GM19240 (cell line): Measurements from ENCODE around the gene LRRC8E.
"Not testable (repeated sequence)": the region's sequence is repeated elsewhere in the genome, so short reads cannot be mapped to it uniquely, and the experiment has no call there.

Experiments
- DNase-seq: peaks from one replicate; pipeline ENCODE4 v3.0.0; 2011; ENCODE audit warnings: low spot score; ENCODE audit not compliant: insufficient read length

LRRC8E gene

DNA sequence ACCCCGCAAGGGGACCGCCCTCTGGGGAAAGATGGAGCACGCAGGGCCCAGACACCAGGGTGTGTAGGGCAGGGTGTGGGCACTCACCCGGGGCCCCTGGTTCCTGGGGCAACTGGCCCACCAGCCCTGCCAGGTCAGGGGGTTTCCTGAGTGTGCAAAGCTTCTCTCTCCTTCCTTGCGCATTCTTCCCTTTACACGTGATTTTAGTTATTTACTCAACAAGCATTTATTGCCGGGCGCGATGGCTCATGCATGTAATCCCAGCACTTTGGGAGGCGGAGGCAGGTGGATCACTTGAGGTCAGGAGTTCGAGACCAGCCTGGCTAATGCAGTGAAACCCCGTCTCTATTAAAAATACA is 34.6 kb upstream of the LRRC8E start:
- no peak for DNase-seq

DNA sequence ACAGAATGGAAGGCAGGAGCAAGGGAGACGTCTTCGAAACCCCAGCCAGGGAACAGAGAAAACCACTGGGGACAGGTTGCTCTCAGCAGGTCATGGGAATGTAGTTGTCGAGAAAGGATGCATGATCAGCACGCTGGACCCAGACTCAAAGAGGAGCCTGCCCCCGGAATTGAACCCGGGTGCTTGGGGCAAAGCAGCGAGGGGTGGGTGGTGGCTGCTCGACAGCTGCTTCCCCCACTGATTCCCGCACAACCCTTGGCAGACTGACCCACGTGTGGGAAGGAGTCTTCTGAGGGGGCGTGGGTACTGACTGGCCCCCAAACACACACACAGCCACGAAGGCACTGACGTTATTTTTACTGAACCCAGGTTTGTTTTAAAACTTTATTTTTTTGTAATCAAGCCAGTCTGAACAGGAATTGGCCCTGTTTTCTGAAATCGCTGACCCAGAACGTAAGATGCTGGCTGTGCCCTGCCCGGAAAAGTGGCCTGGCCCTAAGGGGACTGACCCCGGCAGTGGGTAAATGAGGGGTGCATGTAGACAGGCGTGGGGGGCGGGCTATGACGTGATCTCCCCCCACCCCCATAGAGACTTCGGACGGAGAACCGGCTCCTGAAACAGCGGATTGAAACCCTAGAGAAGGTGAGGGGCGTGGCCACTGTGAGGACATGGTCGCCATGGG is 32.7 kb upstream of the LRRC8E start:
- no peak for DNase-seq

DNA sequence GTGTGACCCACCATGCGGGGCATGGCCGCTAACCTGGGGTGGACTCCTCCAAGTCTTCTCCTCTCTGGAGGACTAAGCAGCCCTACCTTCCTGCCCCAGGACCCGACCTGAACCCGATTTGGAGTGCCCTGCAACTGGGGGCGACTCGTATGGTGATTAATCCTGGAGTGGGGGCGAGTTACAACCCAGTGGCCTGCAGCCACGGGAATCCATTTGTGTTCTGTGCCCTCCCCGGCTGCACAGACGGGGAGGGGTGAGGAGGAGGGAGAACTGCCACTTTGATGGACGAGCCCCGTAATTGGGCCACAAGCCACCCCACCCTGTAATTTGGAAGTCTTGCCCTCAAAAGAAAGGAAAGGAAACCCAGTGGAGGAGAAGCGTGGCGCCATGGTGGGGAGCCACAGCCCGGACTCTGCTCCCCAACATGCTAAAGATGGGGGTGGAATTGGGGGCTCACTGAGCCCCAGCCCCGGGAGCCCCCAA is 32.2 kb upstream of the LRRC8E start:
- DNase-seq = no peak

DNA sequence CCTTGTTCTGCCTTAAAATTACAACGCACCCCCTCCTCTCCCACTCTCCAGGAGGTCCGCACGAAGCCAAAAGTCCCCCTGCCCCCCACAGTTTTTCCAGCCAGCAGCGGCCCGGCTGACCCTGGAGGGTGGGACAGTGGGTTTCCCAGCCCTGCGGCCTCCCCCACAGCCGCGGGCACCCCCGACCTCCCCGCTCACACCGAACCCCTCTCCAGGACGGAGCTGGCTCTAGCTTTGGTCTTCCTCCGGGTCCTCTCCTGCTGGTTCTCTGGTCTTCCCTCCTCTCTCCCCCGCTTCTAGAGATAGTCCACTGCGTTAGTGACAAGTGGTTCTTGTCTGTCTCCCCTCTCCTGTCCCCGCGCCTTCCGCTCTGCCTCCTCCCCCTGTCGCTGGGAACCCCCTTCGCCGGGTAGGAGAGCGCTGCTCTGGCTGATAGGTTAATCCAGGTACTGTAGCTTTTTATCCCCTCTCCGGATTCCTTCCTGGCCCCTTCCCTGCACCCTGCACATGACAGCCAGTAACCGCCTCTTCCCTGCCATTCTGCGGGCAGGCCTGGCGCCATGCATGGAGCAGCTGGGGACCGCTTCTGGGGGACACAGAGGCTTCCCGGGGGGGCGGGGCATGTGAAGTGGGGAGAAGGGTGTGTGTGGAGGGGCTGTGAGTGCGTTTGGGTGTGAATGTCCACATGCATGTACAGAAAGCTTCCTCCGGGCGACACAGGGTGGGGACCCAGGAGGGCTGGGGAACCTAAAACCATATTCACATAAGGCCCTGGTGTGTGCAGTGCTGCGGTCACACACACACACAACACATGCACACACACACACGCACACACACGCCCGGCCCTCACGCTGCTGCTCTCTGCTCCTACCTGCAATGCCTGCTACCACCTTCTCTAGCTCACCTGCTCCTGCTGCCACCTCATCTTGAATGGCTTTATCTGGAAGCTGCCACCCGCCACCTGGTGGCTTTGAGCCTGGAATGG is 31.3 kb upstream of the LRRC8E start:
- no peak for DNase-seq

DNA sequence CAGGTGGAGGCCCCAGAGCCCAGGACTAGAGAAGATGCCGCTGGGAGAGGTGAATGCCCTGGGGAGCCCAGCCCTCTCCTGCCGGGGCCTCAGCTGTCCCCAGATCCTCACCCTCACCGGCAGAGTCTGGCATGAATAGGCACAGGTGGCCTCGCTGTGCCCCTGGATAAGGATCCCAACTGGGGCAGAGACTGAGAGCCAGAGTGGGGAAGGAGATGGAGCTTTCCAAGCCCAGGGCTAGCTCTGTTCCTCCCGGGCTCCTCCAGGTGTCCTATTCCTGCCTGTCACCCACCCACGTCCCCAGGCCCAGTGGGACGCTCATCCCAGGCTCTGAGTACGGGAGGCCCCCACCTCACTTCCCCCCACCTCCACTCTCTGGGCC is 30.6 kb upstream of the LRRC8E start:
- no peak for DNase-seq

DNA sequence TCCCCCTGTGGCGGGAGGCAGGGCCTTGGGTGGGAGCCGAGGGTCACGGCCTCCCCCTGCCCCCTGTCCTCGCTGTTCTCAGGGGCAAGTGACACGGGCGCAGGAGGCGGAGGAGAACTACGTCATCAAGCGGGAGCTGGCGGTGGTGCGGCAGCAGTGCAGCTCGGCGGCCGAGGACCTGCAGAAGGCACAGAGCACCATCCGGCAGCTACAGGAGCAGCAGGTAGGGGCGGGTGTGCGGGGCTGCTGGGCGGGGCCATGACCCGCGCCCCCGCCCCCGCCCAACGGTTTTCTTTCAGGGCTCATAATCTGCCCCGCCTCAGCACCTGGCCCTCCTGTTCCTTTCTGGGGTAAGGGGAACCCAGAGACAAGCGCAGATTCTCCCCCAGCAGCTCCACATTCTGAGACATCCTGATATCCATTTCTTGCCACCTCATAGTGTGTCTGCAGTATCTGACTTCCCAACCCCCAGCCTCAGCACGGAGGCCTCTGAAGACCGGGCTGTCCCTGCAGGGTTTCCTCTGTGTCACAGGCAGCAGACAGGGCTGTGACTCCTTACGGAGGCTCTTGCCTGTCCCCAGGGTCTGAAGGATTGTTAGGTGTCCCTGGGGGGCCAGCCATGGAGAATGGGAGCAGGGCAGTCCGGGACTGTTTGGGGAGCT is 30.1 kb upstream of the LRRC8E start:
- DNase-seq = no peak

DNA sequence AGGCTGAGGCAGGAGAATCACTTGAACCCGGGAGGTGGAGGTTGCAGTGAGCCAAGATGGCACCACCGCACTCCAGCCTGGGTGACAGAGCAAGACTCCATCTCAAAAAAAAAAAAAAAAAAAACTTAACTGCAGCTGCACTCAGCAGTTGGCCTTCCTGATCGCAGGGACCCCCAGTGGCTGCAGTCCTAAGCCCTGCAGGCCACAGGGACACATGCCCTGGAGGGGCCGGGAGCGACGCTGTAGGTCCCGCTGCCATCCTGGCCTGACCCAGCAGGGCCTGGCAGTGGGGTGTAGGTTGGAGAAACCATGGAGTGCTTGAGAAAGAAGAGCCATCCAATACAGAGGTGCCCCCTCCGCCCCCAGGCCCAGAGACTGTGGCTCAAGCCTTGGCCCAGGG is 29.2 kb upstream of the LRRC8E start:
- DNase-seq = not testable (repeated sequence)

DNA sequence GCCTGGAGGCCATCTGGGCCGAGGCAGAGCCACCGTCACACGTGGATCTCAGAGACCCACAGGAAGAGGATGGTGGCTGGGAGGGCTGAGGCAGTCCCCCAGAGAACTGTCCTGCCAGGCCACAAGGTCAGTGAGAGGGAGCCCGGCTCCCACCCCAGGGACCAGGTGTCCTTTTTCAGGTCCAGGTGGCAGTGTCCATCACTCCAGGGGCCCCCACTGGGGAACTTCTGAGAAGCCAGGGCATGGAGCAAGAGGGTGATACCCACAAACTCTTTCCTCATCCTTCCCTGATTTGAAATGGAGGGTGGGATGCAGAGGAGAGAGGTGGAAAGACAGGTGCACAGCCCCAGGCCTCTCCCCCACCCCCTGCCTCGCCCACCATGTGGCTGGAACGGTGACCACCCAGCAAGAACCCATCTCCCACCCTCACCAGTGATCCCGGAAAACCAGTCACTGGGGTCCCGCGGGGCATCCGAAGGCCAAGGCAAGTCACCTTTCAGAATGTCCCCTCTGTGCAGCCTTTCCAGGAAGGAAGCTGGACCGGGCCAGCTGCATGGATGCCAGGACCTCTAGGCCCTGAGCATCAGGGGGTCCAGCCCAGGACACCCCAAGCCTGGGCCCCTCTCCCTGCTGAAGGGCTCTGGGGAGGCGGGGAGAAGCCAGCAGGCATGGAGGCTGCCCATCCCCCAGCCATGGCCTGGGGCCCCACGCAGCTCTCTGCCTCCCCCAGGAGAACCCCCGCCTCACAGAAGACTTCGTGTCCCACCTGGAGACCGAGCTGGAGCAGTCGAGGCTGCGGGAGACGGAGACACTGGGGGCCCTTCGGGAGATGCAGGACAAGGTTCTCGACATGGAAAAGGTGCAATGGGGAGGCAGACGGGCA is 28.2 kb upstream of the LRRC8E start:
- no peak for DNase-seq

DNA sequence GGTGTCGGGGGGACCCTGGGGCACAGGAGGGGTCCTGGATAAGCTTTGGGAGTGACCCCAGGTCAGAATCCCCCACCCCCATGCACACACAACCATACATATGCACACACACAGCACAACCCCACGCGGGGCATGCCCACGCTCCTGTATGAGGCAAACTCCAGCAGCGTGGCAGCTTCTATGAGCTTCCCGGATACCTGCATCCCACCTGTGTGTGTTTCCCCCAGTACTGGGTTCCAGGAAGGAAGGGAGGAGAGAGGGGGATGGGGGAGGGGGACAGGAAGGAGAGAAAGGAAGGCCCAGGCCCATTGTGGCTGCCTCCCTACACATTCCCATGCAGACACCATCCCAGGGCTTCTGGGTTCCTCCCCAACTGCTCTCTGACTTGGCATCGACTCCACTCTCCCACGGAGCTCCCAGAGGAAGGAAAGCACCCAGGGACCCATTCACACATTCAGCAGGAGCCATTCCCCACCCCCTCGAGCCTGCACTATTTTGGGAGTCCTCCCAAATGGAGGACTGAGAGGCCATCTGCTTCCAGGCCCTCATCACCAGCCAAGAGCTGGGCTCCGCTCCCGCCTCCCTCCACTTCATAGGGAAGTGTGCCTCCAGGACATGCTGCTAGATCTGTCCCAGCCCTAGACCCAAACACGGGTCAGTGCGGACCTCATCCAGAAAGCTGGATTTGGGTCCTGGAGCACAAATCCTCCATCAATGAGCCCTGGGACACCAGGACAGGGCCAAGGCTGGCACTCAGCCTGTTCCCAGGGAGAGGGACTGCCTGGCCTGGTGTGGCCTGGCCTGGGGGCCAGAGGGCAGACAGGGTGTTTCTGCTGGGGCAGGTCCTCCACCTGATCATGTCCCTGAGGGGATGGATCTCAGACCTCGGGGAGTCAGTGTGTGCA is 27.3 kb upstream of the LRRC8E start:
- no peak for DNase-seq

DNA sequence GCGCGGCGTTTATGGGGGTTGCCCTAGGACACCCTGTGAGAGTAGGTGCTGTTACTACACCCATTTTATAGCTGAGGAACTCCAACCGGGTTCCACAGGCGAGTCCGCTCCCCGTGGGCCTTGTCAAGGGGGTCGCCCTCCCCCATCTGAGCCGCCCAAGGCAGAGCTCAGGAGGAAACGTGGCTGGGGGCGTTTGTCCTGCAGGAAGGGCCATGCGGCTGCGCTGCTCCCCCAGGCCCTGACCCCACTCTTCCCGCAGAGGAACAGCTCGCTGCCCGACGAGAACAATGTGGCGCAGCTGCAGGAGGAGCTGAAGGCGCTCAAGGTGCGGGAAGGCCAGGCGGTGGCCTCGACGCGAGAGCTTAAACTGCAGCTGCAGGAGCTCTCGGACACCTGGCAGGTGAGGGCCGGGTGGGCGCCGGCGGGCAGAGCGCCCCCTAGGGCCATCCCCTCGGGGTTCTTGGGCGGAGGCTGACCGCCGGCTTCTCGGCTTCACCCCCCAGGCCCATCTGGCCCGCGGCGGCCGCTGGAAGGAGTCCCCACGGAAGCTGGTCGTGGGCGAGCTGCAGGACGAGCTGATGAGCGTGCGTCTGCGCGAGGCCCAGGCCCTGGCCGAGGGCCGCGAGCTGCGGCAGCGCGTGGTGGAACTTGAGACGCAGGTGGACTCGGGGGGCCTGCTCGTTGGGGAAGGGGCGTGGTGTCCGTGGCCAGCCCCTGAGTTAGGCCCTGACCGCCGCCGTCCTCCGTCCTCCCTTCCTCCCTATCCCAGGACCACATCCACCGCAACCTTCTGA is 26.5 kb upstream of the LRRC8E start:
- no peak for DNase-seq

DNA sequence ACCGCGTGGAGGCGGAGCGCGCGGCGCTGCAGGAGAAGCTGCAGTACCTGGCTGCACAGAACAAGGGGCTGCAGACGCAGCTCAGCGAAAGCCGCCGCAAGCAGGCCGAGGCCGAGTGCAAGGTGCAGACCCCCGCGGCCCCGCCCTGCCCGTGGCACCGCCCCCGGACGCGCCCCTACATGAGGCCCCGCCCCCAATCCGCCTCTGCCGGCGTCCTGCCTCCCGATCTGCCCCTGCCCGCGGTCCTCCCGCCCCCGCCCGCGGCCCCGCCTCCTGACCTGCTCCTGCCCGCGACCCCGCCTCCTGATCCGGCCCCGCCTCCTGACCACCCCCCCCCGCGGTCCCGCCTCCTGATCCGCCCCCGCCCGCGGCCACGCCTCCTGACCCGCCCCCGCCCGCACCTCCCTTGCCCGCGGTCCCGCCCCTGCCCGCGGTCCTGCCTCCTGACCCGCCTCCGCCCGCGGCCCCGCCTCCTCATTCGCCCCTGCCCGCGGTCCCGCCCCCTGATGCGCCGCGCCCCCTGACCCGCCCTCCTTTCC is 25.8 kb upstream of the LRRC8E start:
- no peak for DNase-seq

DNA sequence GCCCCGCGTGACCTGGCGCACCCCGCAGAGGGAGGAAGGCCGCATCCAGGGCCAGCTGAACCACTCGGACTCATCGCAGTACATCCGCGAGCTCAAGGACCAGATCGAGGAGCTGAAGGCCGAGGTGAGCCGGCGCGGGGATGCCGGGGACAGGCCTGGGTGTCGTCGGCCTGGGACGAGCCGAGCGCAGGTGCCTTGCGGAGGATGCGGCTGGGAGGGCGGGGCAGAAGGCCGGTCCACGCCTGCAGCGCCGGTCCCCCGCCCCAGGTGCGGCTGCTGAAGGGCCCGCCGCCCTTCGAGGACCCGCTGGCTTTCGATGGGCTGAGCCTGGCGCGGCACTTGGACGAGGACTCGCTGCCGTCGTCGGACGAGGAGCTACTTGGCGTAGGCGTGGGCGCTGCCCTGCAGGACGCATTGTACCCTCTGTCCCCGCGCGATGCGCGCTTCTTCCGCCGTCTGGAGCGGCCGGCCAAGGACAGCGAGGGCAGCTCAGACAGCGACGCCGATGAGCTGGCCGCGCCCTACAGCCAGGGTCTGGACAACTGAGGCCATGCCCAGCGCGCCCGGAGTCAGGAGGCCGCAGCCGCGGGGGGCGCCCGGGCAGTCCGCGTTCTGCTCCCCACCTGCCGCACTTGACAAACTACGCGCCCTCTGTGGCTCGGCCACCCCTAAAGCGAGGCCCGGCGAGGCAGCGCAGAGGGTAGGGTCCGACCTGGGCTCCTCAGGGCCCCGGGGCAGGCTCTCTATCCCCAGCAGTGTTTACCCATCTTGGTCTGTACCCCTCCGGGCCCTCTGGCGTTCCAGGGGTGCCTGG is 24.9 kb upstream of the LRRC8E start:
- DNase-seq = no peak

DNA sequence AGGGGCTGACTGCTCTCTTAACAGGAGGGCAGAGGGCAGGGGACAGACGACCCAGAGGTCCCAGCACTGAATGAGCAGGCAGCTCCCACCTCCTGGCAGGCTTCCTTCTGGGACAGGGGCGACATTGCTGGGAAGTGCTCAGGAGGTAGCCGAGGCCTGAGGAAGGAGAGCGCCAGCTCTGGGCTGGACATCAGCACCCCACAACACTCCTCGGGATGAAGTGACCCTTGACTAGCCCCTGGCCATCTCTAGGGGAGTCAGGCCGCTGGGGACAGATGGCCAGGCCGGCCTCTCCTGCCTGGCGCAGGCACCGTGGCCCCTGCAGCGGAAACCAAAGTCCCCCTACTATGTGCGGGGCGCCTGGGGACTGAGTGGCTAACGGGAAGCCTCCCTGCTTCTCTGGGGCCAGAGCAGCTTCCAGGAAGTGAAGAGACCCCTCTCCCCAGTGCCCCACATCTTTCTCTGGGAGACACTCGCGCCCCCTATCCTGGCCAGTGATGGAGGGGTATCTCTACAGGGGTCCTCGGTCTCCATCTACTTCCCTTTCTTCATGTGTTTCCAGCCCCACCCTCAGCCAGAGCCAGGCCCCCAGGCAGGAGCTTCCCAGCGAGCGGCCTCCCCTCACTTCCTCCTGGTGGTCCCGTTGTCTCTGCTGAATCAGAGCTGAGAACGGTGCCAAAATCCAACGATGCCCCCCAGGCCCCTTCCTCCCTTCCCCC is 24.2 kb upstream of the LRRC8E start:
- no peak for DNase-seq

DNA sequence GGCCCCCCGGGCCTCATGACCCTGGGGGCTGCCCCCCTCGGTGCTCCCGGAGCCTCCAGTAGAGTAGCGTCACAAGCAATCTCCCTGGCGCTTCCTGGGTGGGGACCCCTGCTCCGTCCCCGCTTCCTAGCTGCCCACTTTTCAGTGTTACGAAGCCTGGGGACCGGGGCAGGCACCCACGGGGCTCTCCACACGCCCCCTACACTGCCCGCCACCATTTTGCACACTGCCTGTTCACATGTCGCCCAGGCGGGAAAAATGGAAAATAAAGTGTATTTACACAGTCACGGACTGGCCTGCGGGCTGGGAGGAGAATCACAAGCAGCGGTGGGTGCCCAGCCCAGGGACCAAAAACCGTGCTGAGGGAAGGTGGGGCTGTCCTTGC is 23.6 kb upstream of the LRRC8E start:
- no peak for DNase-seq

DNA sequence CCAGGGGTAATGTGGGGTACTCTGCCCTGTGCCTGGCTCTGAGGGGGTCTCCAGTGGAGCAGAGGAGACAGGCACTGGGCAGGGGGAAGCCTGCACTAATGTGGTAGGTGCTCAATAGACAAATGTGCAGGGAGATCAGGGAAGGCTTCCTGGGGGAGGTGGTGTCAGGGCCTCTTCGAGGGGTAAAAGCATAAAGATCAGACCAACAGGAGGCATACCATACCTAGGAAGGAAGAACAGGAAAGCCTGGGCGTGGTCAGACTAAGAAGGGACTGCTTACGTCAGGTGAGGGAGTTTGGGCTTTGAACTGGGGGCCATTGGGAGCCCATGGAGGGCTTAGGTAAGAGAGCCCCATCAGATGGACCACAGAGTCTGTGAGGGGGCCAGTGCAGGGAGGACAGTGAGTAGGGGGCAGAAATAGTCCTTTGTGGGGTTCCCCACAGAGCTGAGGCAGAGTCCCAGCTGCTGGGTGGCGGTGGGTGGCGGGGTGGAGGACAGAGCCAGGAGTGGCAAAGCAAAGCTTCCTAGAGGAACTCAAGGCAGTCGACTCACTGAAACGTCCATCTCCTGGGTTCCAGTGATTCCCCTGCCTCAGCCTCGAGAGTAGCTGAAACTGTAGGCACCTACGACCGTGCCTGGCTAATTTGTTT is 22.9 kb upstream of the LRRC8E start:
- no peak for DNase-seq

DNA sequence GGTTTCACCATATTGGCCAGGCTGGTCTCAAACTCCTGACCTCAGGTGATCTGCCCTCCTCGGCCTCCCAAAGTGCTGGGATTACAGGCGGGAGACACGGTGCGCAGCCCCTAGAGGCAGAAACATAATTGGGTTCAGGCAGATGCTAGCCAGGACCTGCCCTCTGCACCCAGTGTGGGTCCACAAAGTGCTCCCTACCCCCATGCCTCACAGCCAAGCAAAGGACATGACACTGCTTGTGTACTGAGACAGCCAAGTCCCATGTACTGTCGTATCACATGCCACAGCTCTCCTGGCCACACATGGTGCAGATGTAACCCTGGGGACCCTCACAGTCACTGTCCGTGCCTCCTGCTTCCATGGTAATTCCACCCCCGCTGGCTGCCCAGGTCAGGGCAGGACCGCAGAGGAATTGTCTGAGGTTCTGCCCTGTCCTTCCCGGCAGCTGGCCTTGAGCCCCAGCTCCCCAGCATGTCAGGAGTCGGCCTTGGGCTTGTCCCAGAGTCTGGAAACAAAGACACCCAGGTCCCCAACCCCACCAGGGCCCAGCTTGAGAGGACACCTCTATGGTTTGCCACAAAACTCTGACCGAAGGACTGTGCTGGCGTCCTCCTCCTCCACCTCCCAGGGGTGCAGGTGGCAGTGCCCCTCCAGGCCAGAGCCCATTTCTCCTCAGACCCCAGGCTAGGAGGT is 21.8 kb upstream of the LRRC8E start:
- DNase-seq = no peak
